GM18511 (cell line): ENCODE results near the gene NCOA3.
"Not testable (repeated sequence)": the region's sequence is repeated elsewhere in the genome, so short reads cannot be mapped to it uniquely, and the experiment has no call there.

Experiments
- ATAC-seq: cut with Tn5 transposase; IDR thresholded peaks from one replicate; pipeline ENCODE4 v1.9.1; 2021; ENCODE audit warnings: mild to moderate bottlenecking, moderate library complexity; ENCODE audit not compliant: unreplicated experiment

NCOA3 gene

GRCh38 chr20:47468290-47469050 is 33.2 kb upstream of the NCOA3 start:
- ATAC-seq = peak; percentile 76

GRCh38 chr20:47475419-47476044 is 26.2 kb upstream of the NCOA3 start:
- ATAC-seq = no peak

GRCh38 chr20:47476452-47476851 is 25.2 kb upstream of the NCOA3 start:
- no peak for ATAC-seq

- no peak for ATAC-seq
Measured at GRCh38 chr20:47479093-47479492, 22.6 kb upstream of the NCOA3 start.

GRCh38 chr20:47479506-47479905 is 22.2 kb upstream of the NCOA3 start:
- ATAC-seq = no peak

- no peak for ATAC-seq
Measured at GRCh38 chr20:47480239-47480638, 21.4 kb upstream of the NCOA3 start.

GRCh38 chr20:47480705-47481104 is 21.0 kb upstream of the NCOA3 start:
- no peak for ATAC-seq

GRCh38 chr20:47481330-47482216 is 20.1 kb upstream of the NCOA3 start:
- ATAC-seq = no peak

GRCh38 chr20:47482705-47483104 is 19.0 kb upstream of the NCOA3 start:
- no peak for ATAC-seq

GRCh38 chr20:47484303-47484702 is 17.4 kb upstream of the NCOA3 start:
- ATAC-seq = no peak

GRCh38 chr20:47487175-47487917 is 14.3 kb upstream of the NCOA3 start:
- ATAC-seq = peak; percentile 84

GRCh38 chr20:47489448-47489872 is 12.2 kb upstream of the NCOA3 start:
- no peak for ATAC-seq

- ATAC-seq = no peak
Measured at GRCh38 chr20:47490795-47491194, 10.9 kb upstream of the NCOA3 start.

GRCh38 chr20:47492284-47492683 is 9.4 kb upstream of the NCOA3 start:
- no peak for ATAC-seq

- ATAC-seq = no peak
Measured at GRCh38 chr20:47493175-47493962, 8.3 kb upstream of the NCOA3 start.

GRCh38 chr20:47493963-47494293 is 7.8 kb upstream of the NCOA3 start:
- no peak for ATAC-seq

- ATAC-seq = not testable (repeated sequence)
Measured at GRCh38 chr20:47494606-47495005, 7.1 kb upstream of the NCOA3 start.

GRCh38 chr20:47496118-47496517 is 5.6 kb upstream of the NCOA3 start:
- no peak for ATAC-seq

GRCh38 chr20:47498606-47499005 is 3.1 kb upstream of the NCOA3 start:
- no peak for ATAC-seq

GRCh38 chr20:47499053-47499452 is 2.6 kb upstream of the NCOA3 start:
- no peak for ATAC-seq
